HK-2 (cell line): ENCODE measurements around the gene RGS11.

Source experiments
- DNase-seq: peaks from one replicate; pipeline ENCODE4 v3.0.0-alpha.2; 2018; ENCODE audit not compliant: unreplicated experiment

Gene RGS11

GRCh38 chr16:275786-276232 lies at the start of gene RGS11:
RGS11 (minus strand) TSS chr16:275944; CDS start chr16:275911, 33 bp downstream.
- no peak for DNase-seq

- DNase-seq, result no peak
Measured at GRCh38 chr16:324451-325334, 48.9 kb upstream of the RGS11 start.

DNA sequence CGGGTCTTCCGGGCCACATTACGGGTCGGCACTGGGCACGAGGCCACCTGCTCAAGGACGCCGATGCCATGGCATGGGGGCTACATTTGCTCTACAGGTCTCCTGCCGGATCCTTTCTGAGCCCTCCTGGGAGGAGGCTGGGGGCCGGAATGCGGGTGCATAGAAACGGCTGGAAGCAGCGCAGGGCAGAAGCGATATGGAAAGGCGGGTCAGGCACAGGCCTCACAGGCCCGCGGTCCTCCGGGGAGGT lies 48.4 kb upstream of the RGS11 start:
- DNase-seq, result no peak

GRCh38 chr16:322476-323143 lies 46.9 kb upstream of the RGS11 start:
- DNase-seq, result no peak

GRCh38 chr16:321532-321931 lies 45.8 kb upstream of the RGS11 start:
- DNase-seq, result no peak

DNA sequence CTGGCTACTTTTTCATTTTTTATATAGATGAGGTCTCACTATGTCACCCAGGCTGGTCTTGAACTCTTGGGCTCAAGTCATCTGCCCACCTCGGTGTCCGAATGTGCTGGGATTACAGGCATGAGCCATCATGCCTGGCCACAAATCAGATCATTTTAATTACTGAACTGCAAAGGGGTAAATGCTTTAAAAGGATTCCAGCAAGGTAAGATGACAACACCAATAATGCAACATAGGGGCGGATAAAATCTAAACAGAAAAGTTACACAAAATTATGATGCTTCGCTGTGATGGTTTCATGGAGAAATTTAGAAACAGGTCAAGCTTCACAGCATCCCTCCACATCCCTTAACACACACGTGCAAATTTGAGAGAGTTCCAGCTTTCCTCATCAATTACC lies 44.5 kb upstream of the RGS11 start:
- DNase-seq, result no peak

DNA sequence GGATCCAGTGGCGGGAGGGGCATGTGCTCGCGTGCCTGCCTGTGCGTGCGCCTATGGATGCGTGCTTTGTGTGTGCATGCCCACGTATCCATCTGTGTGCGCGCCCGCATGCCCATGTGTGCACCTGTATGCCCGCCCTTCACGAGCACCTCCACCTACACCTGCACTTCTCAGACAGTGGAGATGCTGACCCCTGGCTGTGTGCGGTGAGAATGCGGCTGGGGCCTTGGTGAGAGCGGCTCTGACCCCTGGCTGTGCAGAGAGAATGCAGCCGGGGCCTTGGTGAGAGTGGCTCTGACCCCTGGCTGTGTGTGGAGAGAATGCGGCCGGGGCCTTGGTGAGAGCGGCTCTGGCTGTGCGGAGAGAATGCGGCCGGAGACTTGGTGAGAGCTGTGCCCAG lies 42.9 kb upstream of the RGS11 start:
- no peak for DNase-seq

GRCh38 chr16:317583-317982 lies 41.8 kb upstream of the RGS11 start:
- no peak for DNase-seq

DNA sequence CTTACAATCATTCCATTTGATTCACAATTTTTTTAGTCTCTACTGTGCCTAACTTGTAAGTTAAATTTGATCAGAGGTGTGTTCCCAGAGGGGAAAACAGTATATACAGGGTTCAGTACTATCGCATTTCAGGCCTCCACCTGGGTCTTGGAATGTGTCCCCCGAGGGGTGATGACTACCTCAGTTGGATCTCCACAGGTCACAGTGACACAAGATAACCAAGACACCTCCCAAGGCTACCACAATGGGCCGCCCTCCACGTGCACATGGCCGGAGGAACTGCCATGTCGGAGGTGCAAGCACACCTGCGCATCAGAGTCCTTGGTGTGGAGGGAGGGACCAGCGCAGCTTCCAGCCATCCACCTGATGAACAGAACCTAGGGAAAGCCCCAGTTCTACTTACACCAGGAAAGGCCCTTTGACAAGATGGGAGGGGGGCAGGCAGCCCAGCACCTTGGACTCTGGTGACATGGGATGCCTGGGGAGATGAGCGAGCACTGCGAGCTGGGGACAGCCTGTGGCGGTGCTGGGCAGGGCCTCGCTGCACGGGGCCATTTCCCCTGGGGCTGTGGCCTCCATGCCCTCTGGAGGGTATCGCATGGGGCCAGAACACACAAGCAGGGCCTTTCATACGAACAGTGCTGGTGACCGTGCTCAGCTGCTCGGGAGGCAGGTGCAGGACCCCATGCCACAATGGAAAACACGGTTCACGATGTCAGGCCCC lies 41.2 kb upstream of the RGS11 start:
- DNase-seq, result no peak

- no peak for DNase-seq
Measured at GRCh38 chr16:314795-315299, 39.1 kb upstream of the RGS11 start.

GRCh38 chr16:314351-314750 lies 38.6 kb upstream of the RGS11 start:
- DNase-seq, result no peak

DNA sequence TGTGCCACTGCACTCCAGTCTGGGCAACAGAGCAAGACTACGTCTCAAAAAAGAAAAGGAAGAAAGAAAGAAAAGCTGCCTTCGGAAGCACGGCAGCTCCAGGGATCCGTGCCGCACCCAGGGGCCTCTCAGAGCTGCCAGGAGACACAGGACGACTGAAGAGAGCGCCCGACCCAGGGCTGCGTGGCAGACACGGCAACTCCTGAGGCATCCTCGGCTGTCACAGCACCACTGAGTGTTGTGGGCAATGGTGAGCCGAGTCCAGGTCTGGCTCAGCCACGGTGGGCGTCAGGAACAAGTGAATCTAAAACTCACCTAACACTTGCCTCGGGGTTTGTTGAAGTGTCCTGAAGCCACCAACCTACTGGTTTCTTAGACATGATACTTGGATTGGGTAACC lies 36.0 kb upstream of the RGS11 start:
- DNase-seq, result no peak

DNA sequence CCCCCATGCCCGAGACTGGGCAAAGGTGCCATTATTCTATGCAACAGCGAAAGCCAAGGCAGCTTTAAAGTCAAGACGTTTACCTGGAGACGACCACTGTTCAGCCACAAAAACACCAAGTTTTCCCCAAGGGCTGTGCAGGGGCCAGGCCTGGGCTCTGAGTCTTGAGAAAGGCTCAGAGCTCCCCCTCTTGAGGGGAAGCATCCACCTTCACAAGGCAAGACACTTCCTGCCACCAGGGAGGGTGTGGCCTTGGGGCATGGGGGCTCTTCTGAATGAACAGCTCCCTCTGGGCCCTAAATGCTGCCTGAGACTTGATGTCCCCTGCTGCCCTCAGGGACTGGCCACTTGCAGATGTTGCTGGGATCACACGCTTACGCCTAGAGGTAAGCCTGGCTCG lies 33.7 kb upstream of the RGS11 start:
- DNase-seq, result no peak

- DNase-seq, result no peak
Measured at GRCh38 chr16:307691-308312, 32.1 kb upstream of the RGS11 start.

DNA sequence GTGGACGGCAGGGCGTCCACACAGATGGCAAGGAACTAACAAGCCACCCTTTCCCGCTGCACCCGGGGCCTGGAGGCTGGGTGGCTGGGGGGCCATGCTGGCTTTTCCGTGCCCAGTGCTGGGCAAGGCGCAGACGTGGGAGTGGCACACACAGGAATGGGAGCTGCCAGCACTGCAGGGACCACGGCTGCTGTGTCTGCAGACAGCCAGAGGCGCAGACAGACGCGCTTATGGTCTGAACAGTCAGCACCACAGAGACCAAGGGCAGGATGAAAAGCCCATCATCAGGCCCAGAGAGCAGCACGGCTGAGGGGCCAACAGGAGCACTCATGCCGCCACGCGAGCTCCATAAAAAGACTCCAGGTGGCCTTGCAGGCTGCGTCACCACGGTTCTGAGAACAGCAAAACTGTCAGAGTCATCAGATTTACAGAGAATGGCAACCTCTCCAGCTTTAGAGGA lies 31.2 kb upstream of the RGS11 start:
- no peak for DNase-seq

- no peak for DNase-seq
Measured at GRCh38 chr16:305916-306626, 30.3 kb upstream of the RGS11 start.

DNA sequence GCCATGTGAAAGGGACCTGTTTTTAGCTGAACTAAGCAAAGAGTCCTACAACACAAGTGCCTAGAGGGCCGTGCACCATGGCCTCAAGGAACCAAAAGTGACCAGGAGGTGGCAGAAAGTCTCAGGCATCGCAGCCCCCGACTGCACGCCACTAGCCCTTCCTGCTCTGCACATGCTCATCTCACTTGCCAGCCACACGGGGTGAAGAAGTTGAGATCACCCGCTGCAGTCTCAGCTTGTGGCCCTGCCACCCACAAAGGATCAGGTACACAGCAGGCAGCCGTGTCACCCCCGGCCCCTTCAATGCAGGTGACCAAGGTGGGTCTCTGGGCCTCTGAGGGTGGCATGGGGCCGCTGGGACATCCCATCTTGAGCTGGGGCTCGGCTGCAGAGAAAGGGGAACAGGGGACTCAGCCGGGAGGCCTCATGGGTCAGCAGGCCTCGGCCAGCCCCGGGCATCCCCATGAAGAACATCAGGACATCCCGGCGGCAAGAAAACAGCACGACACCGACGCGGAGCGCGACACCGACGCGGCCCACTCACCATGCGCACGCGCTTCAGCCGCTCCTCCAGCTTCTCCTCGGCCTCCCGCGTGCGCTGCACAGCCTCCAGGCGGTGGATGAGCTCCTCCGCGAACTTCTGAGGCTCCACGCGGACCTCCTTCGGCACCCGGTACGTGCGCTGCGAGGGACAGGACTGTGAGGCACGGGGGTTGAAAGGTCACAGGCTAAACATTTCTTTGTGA lies 28.2 kb upstream of the RGS11 start:
- no peak for DNase-seq

- DNase-seq, result no peak
Measured at GRCh38 chr16:301950-302349, 26.2 kb upstream of the RGS11 start.

- no peak for DNase-seq
Measured at GRCh38 chr16:301235-301634, 25.5 kb upstream of the RGS11 start.

DNA sequence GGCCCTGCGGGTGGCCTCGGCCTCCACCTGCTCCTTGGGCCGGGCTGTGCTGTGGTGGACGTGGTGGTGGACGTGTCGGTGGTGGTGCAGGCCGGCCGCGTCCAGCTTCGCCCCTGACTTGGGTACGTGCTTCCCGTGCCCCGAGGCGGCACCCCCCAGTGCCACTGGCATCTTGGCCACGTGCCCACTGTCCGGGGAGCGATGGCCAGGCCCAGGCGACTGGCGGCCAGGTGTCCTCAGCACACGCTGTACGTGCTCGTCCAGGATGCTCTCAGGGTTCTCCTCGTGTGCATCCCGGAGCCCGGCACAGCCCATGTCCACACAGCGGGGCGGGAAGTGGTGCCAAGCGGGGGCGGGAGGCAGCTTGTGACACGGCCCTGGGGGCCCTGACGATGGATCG lies 22.1 kb upstream of the RGS11 start:
- no peak for DNase-seq
